Breast epithelium (tissue), 3 donors: ENCODE data around the gene GABPB2.

Experiments
- CTCF ChIP-seq, 3 donors: fragments of 450-650 bp; IDR thresholded peaks; one replicate each; pipeline ENCODE4 v1.5.1; 2016 to 2017; ENCODE audit warnings: antibody characterized with exemption in 3 of 3, mild to moderate bottlenecking in 3 of 3, moderate library complexity in 3 of 3
- POLR2A ChIP-seq: fragments of 450-650 bp; IDR thresholded peaks from one replicate; pipeline ENCODE4 v1.6.1; 2016; ENCODE audit warnings: antibody characterized with exemption, mild to moderate bottlenecking, moderate library complexity

DNA sequence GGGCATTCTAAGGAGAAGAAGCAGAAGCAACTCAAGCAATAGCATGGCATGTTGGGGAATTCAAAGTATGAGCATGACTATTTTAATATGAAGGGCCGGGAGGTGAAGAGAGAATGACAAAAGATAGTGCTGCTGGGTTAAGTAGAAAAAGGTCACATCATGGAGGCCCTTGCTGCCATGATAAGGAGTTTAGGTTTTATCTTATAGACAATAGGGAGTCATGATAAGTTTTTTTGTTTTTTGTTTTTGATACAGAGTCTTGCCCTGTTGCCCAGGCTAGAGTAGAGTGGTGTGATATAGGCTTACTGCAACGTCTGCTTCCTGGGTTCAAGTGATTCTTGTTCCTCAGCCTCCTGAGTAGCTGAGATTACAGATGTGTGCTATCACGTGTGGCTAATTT, 31.0 kb upstream of the GABPB2 start:
- TF ChIP-seq CTCF (IDR thresholded peaks at IDR 0.05) (no peak), POLR2A (no peak)
